Retinal pigment epithelial cell (primary cell): ENCODE results near the gene APOL2.

ENCODE experiments used
- DNase-seq: peaks from one replicate; pipeline ENCODE4 v3.0.0-alpha.2; 2010; ENCODE audit warnings: low read depth
- H3K4me3 ChIP-seq: 2 replicates; pipeline ENCODE4 v1.5.1; 2011; ENCODE audit warnings: mild to moderate bottlenecking, low read length, control low read depth, moderate library complexity
- CTCF ChIP-seq: conservative IDR thresholded peaks from 2 replicates; pipeline ENCODE4 v1.5.1; 2011; ENCODE audit warnings: low read depth, low read length, control low read depth, inconsistent platforms

APOL2 gene

GRCh38 chr22:36249160-36249559 is 9.8 kb upstream of the APOL2 start:
- H3K4me3 ChIP-seq, result no peak overlapping the region
- no peak for TF ChIP-seq CTCF
- no peak for DNase-seq

GRCh38 chr22:36247955-36248354 is 8.6 kb upstream of the APOL2 start:
- no peak for DNase-seq
- no peak for TF ChIP-seq CTCF
- no peak overlapping the region for H3K4me3 ChIP-seq

- no peak overlapping the region for H3K4me3 ChIP-seq
- DNase-seq, result no peak
- TF ChIP-seq CTCF, result no peak
Measured at GRCh38 chr22:36246718-36247117, 7.4 kb upstream of the APOL2 start.

- DNase-seq, result no peak
- TF ChIP-seq CTCF, result no peak
- H3K4me3 ChIP-seq, result no peak overlapping the region
Measured at GRCh38 chr22:36245805-36246356, 6.6 kb upstream of the APOL2 start.

- DNase-seq, result no peak
- TF ChIP-seq CTCF, result no peak
- no peak overlapping the region for H3K4me3 ChIP-seq
Measured at GRCh38 chr22:36244522-36245391, 5.4 kb upstream of the APOL2 start.

GRCh38 chr22:36243986-36244385 is 4.7 kb upstream of the APOL2 start:
- H3K4me3 ChIP-seq, result no peak overlapping the region
- TF ChIP-seq CTCF, result no peak
- DNase-seq, result peak; percentile 38

- DNase-seq, result no peak
- TF ChIP-seq CTCF, result no peak
- peak overlapping the region; percentile 64 for H3K4me3 ChIP-seq
Measured at GRCh38 chr22:36239150-36239400, 252 bp downstream of the APOL2 start.
